Skin epidermis (tissue), 12 donors: Measurements from ENCODE around the gene ITPKA.
"Not testable (repeated sequence)": the region's sequence is repeated elsewhere in the genome, so short reads cannot be mapped to it uniquely, and the experiment has no call there.

Experiments
- H3K27ac ChIP-seq, 21 experiments: fragments of 200-600 bp; sonication (generic) in 11 of 21; one replicate each; pipeline ENCODE4 v1.5.0; 2020; ENCODE audit warnings: mild to moderate bottlenecking in 3 of 21, inconsistent platforms in 2 of 21, moderate library complexity in 2 of 21
- H3K4me3 ChIP-seq, 7 experiments: fragments of 200-600 bp; sonication (generic) in 2 of 7; one replicate each; pipeline ENCODE4 v1.5.0; 2020; ENCODE audit warnings: inconsistent platforms in 2 of 7, mild to moderate bottlenecking in 2 of 7, moderate library complexity in 1 of 7

ITPKA gene

GRCh38 chr15:41493205-41493901, at the start of gene ITPKA:
TSS of gene ITPKA (plus strand) at chr15:41493874. CDS start at chr15:41493928, 54 bp downstream.
- peak within 1 kb of the TSS in 14 of 21 experiments; percentile 4 to 74 (median 38) for H3K27ac ChIP-seq

GRCh38 chr15:41445399-41445798, 48.3 kb upstream of the ITPKA start:
- H3K4me3 ChIP-seq: no peak overlapping the region
- H3K27ac ChIP-seq: no peak overlapping the region

More at GRCh38 chr15:41493205-41493901, at the start of gene ITPKA:
- H3K4me3 ChIP-seq: peak within 1 kb of the TSS; percentile 35 to 61 (median 53)

GRCh38 chr15:41462084-41462795, 31.4 kb upstream of the ITPKA start:
- no peak overlapping the region for H3K4me3 ChIP-seq
- no peak overlapping the region for H3K27ac ChIP-seq

- no peak overlapping the region for H3K4me3 ChIP-seq
- H3K27ac ChIP-seq: no peak overlapping the region
These were observed 28.6 kb upstream of the ITPKA start for GRCh38 chr15:41464889-41465580.

- no peak overlapping the region for H3K4me3 ChIP-seq
These were observed 27.8 kb upstream of the ITPKA start for GRCh38 chr15:41465822-41466421.

GRCh38 chr15:41466711-41467110, 27.0 kb upstream of the ITPKA start:
- H3K27ac ChIP-seq: peak overlapping the region in 1 of 21 experiments; percentile 5
- no peak overlapping the region for H3K4me3 ChIP-seq

More at GRCh38 chr15:41465822-41466421, 27.8 kb upstream of the ITPKA start:
- H3K27ac ChIP-seq: no peak overlapping the region

GRCh38 chr15:41469644-41470043, 24.0 kb upstream of the ITPKA start:
- H3K27ac ChIP-seq, H3K4me3 ChIP-seq: not testable (repeated sequence)

- Histone ChIP-seq H3K4me3 (no peak overlapping the region), H3K27ac (no peak overlapping the region)
These were observed 20.3 kb upstream of the ITPKA start for GRCh38 chr15:41473418-41473817.

- Histone ChIP-seq H3K27ac (no peak overlapping the region), H3K4me3 (no peak overlapping the region)
These were observed 19.2 kb upstream of the ITPKA start for GRCh38 chr15:41474436-41474835.

- H3K27ac ChIP-seq: no peak overlapping the region
- no peak overlapping the region for H3K4me3 ChIP-seq
These were observed 18.7 kb upstream of the ITPKA start for GRCh38 chr15:41474941-41475340.

- Histone ChIP-seq H3K27ac (peak overlapping the region in 2 of 21 experiments; percentile 7 to 14), H3K4me3 (no peak overlapping the region)
These were observed 17.1 kb upstream of the ITPKA start for GRCh38 chr15:41476416-41477048.

GRCh38 chr15:41480396-41481140, 13.1 kb upstream of the ITPKA start:
- H3K27ac ChIP-seq: no peak overlapping the region
- no peak overlapping the region for H3K4me3 ChIP-seq

- no peak overlapping the region for H3K27ac ChIP-seq
These were observed 11.4 kb upstream of the ITPKA start for GRCh38 chr15:41482110-41482877.

GRCh38 chr15:41483115-41483514, 10.6 kb upstream of the ITPKA start:
- Histone ChIP-seq H3K4me3 (no peak overlapping the region), H3K27ac (peak overlapping the region in 2 of 21 experiments; percentile 52 to 61)

More at GRCh38 chr15:41482110-41482877, 11.4 kb upstream of the ITPKA start:
- H3K4me3 ChIP-seq: no peak overlapping the region

GRCh38 chr15:41483519-41483918, 10.2 kb upstream of the ITPKA start:
- Histone ChIP-seq H3K27ac (peak overlapping the region in 2 of 21 experiments; percentile 52 to 61), H3K4me3 (no peak overlapping the region)

GRCh38 chr15:41484937-41485625, 8.6 kb upstream of the ITPKA start:
- H3K4me3 ChIP-seq: no peak overlapping the region

GRCh38 chr15:41486286-41486685, 7.4 kb upstream of the ITPKA start:
- H3K4me3 ChIP-seq: no peak overlapping the region

More at GRCh38 chr15:41484937-41485625, 8.6 kb upstream of the ITPKA start:
- no peak overlapping the region for H3K27ac ChIP-seq

GRCh38 chr15:41487381-41487780, 6.3 kb upstream of the ITPKA start:
- Histone ChIP-seq H3K4me3 (no peak overlapping the region), H3K27ac (no peak overlapping the region)

More at GRCh38 chr15:41486286-41486685, 7.4 kb upstream of the ITPKA start:
- H3K27ac ChIP-seq: no peak overlapping the region
